HL-60 (cell line): ENCODE data around the gene MTCL3.

Experiments used
- DNase-seq, 2 experiments: peaks; one replicate each; pipeline ENCODE4 v3.0.0-alpha.2; 2010 to 2020; ENCODE audit warnings: low read depth in 1 of 2, low spot score in 1 of 2
- H3K27ac ChIP-seq: fragments of 250-450 bp; sonication (Bioruptor Pico); replicated peaks from 2 replicates; pipeline ENCODE4 v1.5.1; 2020; ENCODE audit warnings: mild to moderate bottlenecking, moderate library complexity
- H3K27me3 ChIP-seq: fragments of 250-450 bp; sonication (Bioruptor Pico); 2 replicates; pipeline ENCODE4 v1.5.1; 2021; ENCODE audit warnings: mild to moderate bottlenecking, moderate library complexity; ENCODE audit not compliant: insufficient read depth, poor library complexity, severe bottlenecking
- H3K4me3 ChIP-seq: replicated peaks from 2 replicates; pipeline ENCODE4 v1.5.1; 2011; ENCODE audit warnings: mild to moderate bottlenecking, control low read depth, low read length; ENCODE audit not compliant: insufficient read depth
- CTCF ChIP-seq: IDR thresholded peaks from one replicate; pipeline ENCODE4 v1.5.1; 2011; ENCODE audit warnings: low read length, control low read depth, inconsistent platforms; ENCODE audit not compliant: insufficient read depth
- GABPA ChIP-seq: IDR thresholded peaks from 2 replicates; pipeline ENCODE4 v1.6.1; 2012; ENCODE audit warnings: low read depth
- POLR2AphosphoS5 ChIP-seq: IDR thresholded peaks from 2 replicates; pipeline ENCODE4 v1.6.1; 2012; ENCODE audit warnings: low read depth
- REST ChIP-seq: IDR thresholded peaks from 2 replicates; pipeline ENCODE4 v1.6.1; 2012; ENCODE audit warnings: low read depth; ENCODE audit not compliant: insufficient replicate concordance
- SPI1 ChIP-seq: IDR thresholded peaks from 2 replicates; pipeline ENCODE4 v1.6.1; 2012; ENCODE audit warnings: low read depth, mild to moderate bottlenecking, borderline replicate concordance

MTCL3 gene

GRCh38 chr6:127457456-127458064 is 61.6 kb downstream of the MTCL3 start:
- H3K27me3 ChIP-seq = no peaks in the 10 kb centered on the region
- peak; percentile 85 to 87 for DNase-seq
- TF ChIP-seq POLR2AphosphoS5 (no peak), REST (no peak), GABPA (no peak), CTCF (no peak), SPI1 (no peak)
- no peak overlapping the region for H3K4me3 ChIP-seq
- H3K27ac ChIP-seq = peak overlapping the region; percentile 58

GRCh38 chr6:127456465-127456864 is 62.7 kb downstream of the MTCL3 start:
- Histone ChIP-seq H3K27ac (peak overlapping the region; percentile 58), H3K4me3 (no peak overlapping the region), H3K27me3 (no peaks in the 10 kb centered on the region)
- DNase-seq = no peak
- TF ChIP-seq GABPA = no peak
- TF ChIP-seq POLR2AphosphoS5 = no peak
- no peak for TF ChIP-seq CTCF
- TF ChIP-seq SPI1 = no peak
- TF ChIP-seq REST = no peak

DNA sequence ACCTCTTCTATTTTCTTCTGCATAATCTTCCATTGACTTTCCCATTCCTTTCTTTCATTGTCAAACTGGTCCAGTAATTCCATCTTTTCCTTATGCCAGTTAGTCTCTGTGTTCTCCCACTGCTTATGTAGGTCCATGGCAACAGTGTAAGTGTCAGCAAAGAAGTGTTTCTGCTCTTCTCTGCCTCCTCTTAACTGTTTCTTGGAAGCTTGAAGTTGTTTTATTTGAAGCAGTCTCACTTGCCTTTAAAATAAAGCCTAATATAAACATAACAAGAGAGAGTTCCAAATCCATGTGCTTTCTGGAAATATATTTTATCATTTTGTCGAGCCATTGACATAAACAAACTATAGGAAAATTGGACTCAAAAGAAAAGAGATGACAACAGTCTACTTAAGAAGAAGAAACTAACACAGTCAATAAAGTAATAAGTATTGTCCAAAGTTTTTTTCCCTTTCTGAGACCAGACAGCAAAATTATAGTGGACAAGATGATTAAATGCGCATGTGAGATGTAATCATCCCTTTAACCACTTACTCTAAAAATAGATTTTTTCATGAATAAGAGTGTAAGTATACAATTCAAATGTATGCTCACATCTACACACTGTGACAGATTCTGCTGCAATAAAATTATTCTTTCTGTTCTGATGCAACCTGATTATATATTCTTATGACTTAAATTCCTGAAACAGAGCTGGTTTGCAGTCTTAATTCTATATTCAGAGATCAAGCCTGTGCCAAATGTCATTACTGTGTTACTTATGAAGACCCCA is 65.1 kb downstream of the MTCL3 start:
- TF ChIP-seq GABPA (no peak), SPI1 (no peak), CTCF (no peak), POLR2AphosphoS5 (no peak), REST (no peak)
- H3K27me3 ChIP-seq = no peaks in the 10 kb centered on the region
- H3K27ac ChIP-seq = no peak overlapping the region
- DNase-seq = no peak
- no peak overlapping the region for H3K4me3 ChIP-seq
